GM12878 (cell line): ENCODE data around the gene TVP23B.
"Not testable (repeated sequence)": the region's sequence is repeated elsewhere in the genome, so short reads cannot be mapped to it uniquely, and the experiment has no call there.

ENCODE experiments used
- BHLHE40 ChIP-seq, 2 experiments: fragments of 450-650 bp in 1 of 2; IDR thresholded peaks; 2 replicates each; pipeline ENCODE4 v1.6.1; 2011 to 2017; ENCODE audit warnings: low read depth in 2 of 2, borderline replicate concordance in 1 of 2, improper control_type of control experiment in 1 of 2, low read length in 1 of 2, mild to moderate bottlenecking in 1 of 2
- EZH2 ChIP-seq: IDR thresholded peaks from 2 replicates; pipeline ENCODE4 v1.6.1; 2012; ENCODE audit warnings: low read depth, mild to moderate bottlenecking, control low read depth, inconsistent platforms, low read length, borderline replicate concordance; ENCODE audit not compliant: control insufficient read depth
- MXI1 ChIP-seq: fragments of 150-350 bp; IDR thresholded peaks from 2 replicates; pipeline ENCODE4 v1.6.1; 2011; ENCODE audit warnings: low read depth, mild to moderate bottlenecking, inconsistent platforms, low read length, improper control_type of control experiment
- NBN ChIP-seq: fragments of 450-650 bp; IDR thresholded peaks from 2 replicates; pipeline ENCODE4 v1.6.1; 2016
- POLR2A ChIP-seq: IDR thresholded peaks from 2 replicates; pipeline ENCODE4 v1.6.1; 2011; ENCODE audit warnings: low read depth, mild to moderate bottlenecking, low read length
- ZBTB4 ChIP-seq: fragments of 450-650 bp; formaldehyde crosslinking; IDR thresholded peaks from 2 replicates; pipeline ENCODE4 v1.4.0; 2022; ENCODE audit warnings: mild to moderate bottlenecking, moderate library complexity

- TF ChIP-seq BHLHE40 (IDR thresholded peaks at IDR 0.05; ENCODE audit: borderline replicate concordance in 1 of 2, low read depth in 2 of 2, low read length in 1 of 2); NBN; EZH2; MXI1; POLR2A; ZBTB4 (CRISPR knock-in tag): not testable (repeated sequence)
These were observed 27.1 kb upstream of the TVP23B start for GRCh38 chr17:18753829-18754409.
